ENCODE data around the gene DNAJC10.

GRCh38 chr2:182818925-182819324 lies 102.9 kb downstream of the DNAJC10 start:
- TF ChIP-seq CTCF (IDR thresholded peaks at IDR 0.05; ENCODE audit: low read depth, low read length, poor library complexity, severe bottlenecking) (no peak), EZH2phosphoT487 (IDR thresholded peaks at IDR 0.05; ENCODE audit: borderline replicate concordance, low read length) (no peak)

Measured in DOHH2 (cell line).